ENCODE data around the gene FLNB.

FLNB gene

DNA sequence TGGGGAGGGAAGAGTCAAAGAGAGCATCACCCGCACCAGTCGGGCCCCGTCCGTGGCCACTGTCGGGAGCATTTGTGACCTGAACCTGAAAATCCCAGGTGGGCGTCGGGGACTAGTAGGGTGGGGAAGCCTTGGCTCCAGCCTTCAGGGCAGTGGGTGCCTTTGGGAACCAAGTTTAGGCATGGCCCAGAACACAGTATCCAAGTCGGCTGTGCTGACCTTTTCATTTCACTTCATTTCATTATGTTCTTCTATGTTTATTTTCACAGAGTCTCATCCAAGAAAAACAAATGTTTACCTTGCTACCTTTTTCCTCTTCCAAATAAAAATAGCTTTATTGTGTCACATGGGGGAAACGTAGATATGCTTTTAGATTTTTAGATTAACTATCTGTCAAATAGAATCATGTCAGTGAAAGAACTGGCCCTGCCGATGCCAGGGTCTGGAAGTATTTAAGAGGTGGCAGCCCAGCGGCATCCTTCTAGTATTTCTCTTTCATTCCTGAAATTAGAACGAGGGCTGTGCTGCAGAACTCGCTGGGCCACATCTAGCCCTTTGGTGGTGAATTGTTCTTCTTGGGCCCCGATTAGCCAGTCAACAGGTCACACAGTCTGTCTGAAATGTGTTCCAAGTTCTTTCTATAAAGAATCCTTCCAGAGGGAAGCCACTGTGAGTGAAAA is 142.0 kb downstream of the FLNB start:
- ATAC-seq = no peak; the same call in 2 of the 3 replicates
- TF ChIP-seq ZNF70 (CRISPR knock-in tag; IDR thresholded peaks at IDR 0.05) = no peak
- TF ChIP-seq GLIS3 (CRISPR knock-in tag; IDR thresholded peaks at IDR 0.05) = no peak
- TF ChIP-seq ISL1 (CRISPR knock-in tag; IDR thresholded peaks at IDR 0.05) = no peak
- TF ChIP-seq, protein P1, sequence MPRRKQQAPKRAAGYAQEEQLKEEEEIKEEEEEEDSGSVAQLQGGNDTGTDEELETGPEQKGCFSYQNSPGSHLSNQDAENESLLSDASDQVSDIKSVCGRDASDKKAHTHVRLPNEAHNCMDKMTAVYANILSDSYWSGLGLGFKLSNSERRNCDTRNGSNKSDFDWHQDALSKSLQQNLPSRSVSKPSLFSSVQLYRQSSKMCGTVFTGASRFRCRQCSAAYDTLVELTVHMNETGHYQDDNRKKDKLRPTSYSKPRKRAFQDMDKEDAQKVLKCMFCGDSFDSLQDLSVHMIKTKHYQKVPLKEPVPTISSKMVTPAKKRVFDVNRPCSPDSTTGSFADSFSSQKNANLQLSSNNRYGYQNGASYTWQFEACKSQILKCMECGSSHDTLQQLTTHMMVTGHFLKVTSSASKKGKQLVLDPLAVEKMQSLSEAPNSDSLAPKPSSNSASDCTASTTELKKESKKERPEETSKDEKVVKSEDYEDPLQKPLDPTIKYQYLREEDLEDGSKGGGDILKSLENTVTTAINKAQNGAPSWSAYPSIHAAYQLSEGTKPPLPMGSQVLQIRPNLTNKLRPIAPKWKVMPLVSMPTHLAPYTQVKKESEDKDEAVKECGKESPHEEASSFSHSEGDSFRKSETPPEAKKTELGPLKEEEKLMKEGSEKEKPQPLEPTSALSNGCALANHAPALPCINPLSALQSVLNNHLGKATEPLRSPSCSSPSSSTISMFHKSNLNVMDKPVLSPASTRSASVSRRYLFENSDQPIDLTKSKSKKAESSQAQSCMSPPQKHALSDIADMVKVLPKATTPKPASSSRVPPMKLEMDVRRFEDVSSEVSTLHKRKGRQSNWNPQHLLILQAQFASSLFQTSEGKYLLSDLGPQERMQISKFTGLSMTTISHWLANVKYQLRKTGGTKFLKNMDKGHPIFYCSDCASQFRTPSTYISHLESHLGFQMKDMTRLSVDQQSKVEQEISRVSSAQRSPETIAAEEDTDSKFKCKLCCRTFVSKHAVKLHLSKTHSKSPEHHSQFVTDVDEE (CRISPR knock-in tag; IDR thresholded peaks at IDR 0.05) = no peak
- TF ChIP-seq ZC3H10 (CRISPR knock-in tag; IDR thresholded peaks at IDR 0.05) = no peak
- TF ChIP-seq, protein P2, sequence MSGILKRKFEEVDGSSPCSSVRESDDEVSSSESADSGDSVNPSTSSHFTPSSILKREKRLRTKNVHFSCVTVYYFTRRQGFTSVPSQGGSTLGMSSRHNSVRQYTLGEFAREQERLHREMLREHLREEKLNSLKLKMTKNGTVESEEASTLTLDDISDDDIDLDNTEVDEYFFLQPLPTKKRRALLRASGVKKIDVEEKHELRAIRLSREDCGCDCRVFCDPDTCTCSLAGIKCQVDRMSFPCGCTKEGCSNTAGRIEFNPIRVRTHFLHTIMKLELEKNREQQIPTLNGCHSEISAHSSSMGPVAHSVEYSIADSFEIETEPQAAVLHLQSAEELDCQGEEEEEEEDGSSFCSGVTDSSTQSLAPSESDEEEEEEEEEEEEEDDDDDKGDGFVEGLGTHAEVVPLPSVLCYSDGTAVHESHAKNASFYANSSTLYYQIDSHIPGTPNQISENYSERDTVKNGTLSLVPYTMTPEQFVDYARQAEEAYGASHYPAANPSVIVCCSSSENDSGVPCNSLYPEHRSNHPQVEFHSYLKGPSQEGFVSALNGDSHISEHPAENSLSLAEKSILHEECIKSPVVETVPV (CRISPR knock-in tag; IDR thresholded peaks at IDR 0.05) = no peak
- TF ChIP-seq BACH2 (CRISPR knock-in tag; IDR thresholded peaks at IDR 0.05; ENCODE audit: borderline replicate concordance) = no peak
- TF ChIP-seq RARB (CRISPR knock-in tag; IDR thresholded peaks at IDR 0.05) = no peak
- TF ChIP-seq ZNF565 (CRISPR knock-in tag; conservative IDR thresholded peaks at IDR 0.05; ENCODE audit: low read depth) = no peak
- TF ChIP-seq, protein P3, sequence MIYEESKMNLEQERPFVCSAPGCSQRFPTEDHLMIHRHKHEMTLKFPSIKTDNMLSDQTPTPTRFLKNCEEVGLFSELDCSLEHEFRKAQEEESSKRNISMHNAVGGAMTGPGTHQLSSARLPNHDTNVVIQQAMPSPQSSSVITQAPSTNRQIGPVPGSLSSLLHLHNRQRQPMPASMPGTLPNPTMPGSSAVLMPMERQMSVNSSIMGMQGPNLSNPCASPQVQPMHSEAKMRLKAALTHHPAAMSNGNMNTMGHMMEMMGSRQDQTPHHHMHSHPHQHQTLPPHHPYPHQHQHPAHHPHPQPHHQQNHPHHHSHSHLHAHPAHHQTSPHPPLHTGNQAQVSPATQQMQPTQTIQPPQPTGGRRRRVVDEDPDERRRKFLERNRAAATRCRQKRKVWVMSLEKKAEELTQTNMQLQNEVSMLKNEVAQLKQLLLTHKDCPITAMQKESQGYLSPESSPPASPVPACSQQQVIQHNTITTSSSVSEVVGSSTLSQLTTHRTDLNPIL (CRISPR knock-in tag; IDR thresholded peaks at IDR 0.05; ENCODE audit: low read depth) = no peak
- no peak for TF ChIP-seq CSDC2 (CRISPR knock-in tag; IDR thresholded peaks at IDR 0.05)

DNA sequence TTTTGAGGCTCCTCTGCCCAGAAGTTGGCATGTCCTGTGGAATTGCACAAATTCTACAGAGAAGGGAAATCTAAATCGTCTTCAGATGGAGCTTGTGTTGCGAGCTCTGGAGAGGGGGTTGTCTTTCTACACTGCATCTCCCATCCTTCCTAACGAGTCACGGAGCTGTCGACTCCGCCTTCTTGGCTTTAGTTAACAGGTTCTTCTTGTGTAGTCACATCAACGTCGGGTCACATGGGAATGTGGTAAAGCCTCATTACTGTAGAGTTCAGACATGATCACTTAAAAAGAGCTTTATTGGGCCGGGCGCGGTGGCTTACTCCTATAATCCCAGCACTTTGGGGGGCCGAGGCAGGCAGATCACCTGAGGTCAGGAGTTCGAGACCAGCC is 142.6 kb downstream of the FLNB start:
- no peak for ATAC-seq
- no peak for TF ChIP-seq TCF4 (CRISPR knock-in tag; IDR thresholded peaks at IDR 0.05; ENCODE audit: borderline replicate concordance)

DNA sequence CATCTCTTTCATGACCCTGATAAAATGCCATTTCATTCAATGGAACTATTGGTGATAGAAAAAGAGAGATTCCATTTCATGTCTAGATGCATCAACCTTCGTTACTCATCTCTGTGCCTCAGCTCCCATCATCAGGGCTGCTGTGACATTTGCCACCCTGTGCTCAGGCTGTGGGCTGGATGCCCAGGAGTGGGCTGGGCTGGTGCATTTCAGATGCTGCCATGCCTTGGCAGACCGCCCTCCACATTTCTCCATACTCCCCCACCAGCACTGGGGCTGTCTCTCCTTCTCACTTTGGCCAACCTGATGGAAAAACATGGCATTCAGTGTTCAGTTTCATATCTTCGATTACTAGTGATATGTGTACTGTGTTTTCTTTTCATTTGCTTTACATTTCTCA is 143.4 kb downstream of the FLNB start:
- no peak for TF ChIP-seq ARNTL (CRISPR knock-in tag; IDR thresholded peaks at IDR 0.05; ENCODE audit: borderline replicate concordance, low read depth)
- no peak for ATAC-seq

DNA sequence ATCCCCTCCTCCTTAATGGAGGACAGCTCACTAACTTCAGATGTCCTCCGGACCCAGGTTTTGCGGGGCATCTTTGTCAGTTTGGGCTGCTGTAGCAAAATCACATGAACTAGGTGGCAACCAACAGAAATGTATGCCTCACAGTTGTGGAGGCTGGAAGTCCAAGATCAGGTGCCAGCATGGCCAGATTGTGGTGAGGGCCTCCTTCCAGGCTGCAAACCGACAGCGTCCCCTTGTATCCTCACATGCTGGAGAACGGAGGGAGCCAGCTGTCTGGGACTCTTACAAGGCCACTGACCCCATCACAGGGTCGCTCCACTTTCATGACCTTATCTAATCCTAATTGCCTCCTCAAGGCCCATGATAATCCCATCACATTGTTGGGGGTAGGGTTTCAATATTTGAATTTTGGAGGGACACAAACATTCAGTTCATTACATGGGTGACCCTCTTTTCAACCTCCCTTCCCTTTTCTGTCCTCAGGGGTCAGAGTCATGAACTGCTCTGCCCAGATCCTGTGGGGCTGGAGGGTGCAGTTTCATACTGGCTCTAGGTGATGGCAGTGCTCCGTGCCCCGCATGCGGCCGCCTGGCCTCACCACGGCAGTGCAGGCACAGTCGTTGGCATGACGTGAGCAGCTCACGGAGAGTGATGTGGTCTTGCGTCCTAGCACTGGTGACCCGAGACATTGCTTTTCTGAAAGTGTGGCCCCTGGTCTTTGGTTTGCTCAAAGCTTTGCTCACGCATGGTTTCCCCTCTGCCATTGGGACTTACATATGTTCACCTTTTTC is 144.2 kb downstream of the FLNB start:
- no peak for ATAC-seq

DNA sequence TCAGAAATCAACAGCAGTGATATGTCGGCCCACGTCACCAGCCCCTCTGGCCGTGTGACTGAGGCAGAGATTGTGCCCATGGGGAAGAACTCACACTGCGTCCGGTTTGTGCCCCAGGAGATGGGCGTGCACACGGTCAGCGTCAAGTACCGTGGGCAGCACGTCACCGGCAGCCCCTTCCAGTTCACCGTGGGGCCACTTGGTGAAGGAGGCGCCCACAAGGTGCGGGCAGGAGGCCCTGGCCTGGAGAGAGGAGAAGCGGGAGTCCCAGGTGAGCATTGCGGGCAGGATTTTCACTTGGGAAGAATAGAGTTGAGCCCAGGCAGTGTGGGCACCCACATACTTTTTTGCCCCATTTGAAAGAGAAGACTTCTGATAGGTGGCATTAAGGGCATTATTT is 145.1 kb downstream of the FLNB start:
- ATAC-seq = no peak
- TF ChIP-seq GLIS3 (CRISPR knock-in tag; IDR thresholded peaks at IDR 0.05) (no peak), ZNF8 (CRISPR knock-in tag; IDR thresholded peaks at IDR 0.05) (no peak), SNAI2 (CRISPR knock-in tag; IDR thresholded peaks at IDR 0.05) (no peak), ARNTL (CRISPR knock-in tag; IDR thresholded peaks at IDR 0.05; ENCODE audit: borderline replicate concordance, low read depth) (no peak), ZC3H10 (CRISPR knock-in tag; IDR thresholded peaks at IDR 0.05) (no peak), PPARA (CRISPR knock-in tag; IDR thresholded peaks at IDR 0.05; ENCODE audit: borderline replicate concordance) (no peak), CSDC2 (CRISPR knock-in tag; IDR thresholded peaks at IDR 0.05) (no peak), TOX (CRISPR knock-in tag; IDR thresholded peaks at IDR 0.05; ENCODE audit: borderline replicate concordance) (no peak), BACH2 (CRISPR knock-in tag; IDR thresholded peaks at IDR 0.05; ENCODE audit: borderline replicate concordance) (no peak), ZFP30 (CRISPR knock-in tag; IDR thresholded peaks at IDR 0.05) (no peak), RARB (CRISPR knock-in tag; IDR thresholded peaks at IDR 0.05) (no peak), TCF4 (CRISPR knock-in tag; IDR thresholded peaks at IDR 0.05; ENCODE audit: borderline replicate concordance) (no peak), ISL1 (CRISPR knock-in tag; IDR thresholded peaks at IDR 0.05) (no peak), OSR1 (CRISPR knock-in tag; IDR thresholded peaks at IDR 0.05) (no peak)
- TF ChIP-seq, protein P4, sequence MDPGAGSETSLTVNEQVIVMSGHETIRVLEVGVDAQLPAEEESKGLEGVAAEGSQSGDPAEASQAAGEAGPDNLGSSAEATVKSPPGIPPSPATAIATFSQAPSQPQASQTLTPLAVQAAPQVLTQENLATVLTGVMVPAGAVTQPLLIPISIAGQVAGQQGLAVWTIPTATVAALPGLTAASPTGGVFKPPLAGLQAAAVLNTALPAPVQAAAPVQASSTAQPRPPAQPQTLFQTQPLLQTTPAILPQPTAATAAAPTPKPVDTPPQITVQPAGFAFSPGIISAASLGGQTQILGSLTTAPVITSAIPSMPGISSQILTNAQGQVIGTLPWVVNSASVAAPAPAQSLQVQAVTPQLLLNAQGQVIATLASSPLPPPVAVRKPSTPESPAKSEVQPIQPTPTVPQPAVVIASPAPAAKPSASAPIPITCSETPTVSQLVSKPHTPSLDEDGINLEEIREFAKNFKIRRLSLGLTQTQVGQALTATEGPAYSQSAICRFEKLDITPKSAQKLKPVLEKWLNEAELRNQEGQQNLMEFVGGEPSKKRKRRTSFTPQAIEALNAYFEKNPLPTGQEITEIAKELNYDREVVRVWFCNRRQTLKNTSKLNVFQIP (CRISPR knock-in tag; IDR thresholded peaks at IDR 0.05; ENCODE audit: borderline replicate concordance, low read depth) = no peak
- TF ChIP-seq, protein P3 (CRISPR knock-in tag; IDR thresholded peaks at IDR 0.05; ENCODE audit: low read depth) = no peak

More for the DNA sequence above, 144.2 kb downstream of the FLNB start:
- TF ChIP-seq, protein P2 (CRISPR knock-in tag; IDR thresholded peaks at IDR 0.05) = no peak
- no peak for TF ChIP-seq OSR1 (CRISPR knock-in tag; IDR thresholded peaks at IDR 0.05)
- TF ChIP-seq CSDC2 (CRISPR knock-in tag; IDR thresholded peaks at IDR 0.05) = no peak
- no peak for TF ChIP-seq ZNF70 (CRISPR knock-in tag; IDR thresholded peaks at IDR 0.05)

Measured in SK-N-SH treated with all-trans-retinoic acid at 6 μM for 48 hours (cell line).